GM23338 (cell line): ENCODE results near the gene EIF3F.

Experiments
- CREB1 ChIP-seq: fragments of 250-450 bp; sonication (Bioruptor Pico); IDR thresholded peaks from 2 replicates; pipeline ENCODE4 v1.5.0; 2020; ENCODE audit warnings: low read depth, mild to moderate bottlenecking, moderate library complexity
- EZH2 ChIP-seq: fragments of 200-600 bp; sonication (generic); IDR thresholded peaks from one replicate; pipeline ENCODE4 v1.8.0; 2017; ENCODE audit warnings: antibody characterized with exemption, mild to moderate bottlenecking, low read depth; ENCODE audit not compliant: unreplicated experiment
- EZH2phosphoT487 ChIP-seq: fragments of 200-600 bp; sonication (generic); IDR thresholded peaks from one replicate; pipeline ENCODE4 v1.8.1; 2018; ENCODE audit warnings: antibody characterized with exemption; ENCODE audit not compliant: unreplicated experiment
- POLR2AphosphoS5 ChIP-seq: IDR thresholded peaks from 2 replicates; pipeline ENCODE4 v1.6.1; 2016; ENCODE audit warnings: antibody characterized with exemption, low read depth
- TF ChIP-seq, protein P1 (sequence below), 2 experiments: fragments of 200-600 bp in 1 of 2; sonication (generic) in 1 of 2; conservative IDR thresholded peaks; 2 replicates each; pipeline versions ENCODE4 v1.5.1 to v1.6.1; 2016 to 2017; ENCODE audit warnings: antibody characterized with exemption in 2 of 2, low read depth in 2 of 2, mild to moderate bottlenecking in 2 of 2, moderate library complexity in 1 of 2
- TF ChIP-seq, protein P2 (sequence below): IDR thresholded peaks from one replicate; pipeline ENCODE4 v1.6.1; 2018; ENCODE audit warnings: antibody characterized with exemption; ENCODE audit not compliant: unreplicated experiment

DNA sequence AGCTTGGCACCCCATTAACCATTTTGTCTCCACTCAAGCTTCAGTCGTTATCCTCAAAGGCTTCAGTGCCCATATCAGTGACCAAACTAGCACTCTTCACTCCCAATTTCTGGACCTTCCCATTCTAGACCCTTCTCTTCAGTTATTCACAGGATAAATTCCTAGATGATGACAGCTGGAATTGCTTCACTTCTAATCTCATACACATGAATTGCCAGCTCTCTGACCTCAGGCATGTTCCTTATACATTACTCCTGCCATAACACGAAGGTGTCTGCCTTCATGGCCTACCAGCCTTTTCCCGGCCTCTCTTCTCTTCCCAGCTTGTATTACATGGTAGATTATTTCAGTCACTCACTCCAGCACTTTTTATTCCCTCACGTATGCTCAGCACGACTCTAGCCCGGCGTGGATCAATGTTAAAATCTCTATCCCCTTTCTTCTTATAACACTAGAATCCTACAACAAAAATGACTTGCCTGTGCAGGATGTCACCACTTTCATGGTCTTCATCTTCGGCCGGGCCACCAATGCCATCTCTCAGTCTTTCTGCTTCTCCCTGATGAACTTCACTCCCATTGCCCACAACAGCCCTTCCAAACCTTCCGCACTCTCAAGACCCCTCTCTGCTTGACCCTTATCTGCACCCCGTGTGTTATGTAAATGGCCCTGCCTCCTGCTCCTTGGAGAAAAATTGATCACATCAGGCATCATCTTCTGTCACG, 36.9 kb downstream of the EIF3F start:
- TF ChIP-seq, protein P1, sequence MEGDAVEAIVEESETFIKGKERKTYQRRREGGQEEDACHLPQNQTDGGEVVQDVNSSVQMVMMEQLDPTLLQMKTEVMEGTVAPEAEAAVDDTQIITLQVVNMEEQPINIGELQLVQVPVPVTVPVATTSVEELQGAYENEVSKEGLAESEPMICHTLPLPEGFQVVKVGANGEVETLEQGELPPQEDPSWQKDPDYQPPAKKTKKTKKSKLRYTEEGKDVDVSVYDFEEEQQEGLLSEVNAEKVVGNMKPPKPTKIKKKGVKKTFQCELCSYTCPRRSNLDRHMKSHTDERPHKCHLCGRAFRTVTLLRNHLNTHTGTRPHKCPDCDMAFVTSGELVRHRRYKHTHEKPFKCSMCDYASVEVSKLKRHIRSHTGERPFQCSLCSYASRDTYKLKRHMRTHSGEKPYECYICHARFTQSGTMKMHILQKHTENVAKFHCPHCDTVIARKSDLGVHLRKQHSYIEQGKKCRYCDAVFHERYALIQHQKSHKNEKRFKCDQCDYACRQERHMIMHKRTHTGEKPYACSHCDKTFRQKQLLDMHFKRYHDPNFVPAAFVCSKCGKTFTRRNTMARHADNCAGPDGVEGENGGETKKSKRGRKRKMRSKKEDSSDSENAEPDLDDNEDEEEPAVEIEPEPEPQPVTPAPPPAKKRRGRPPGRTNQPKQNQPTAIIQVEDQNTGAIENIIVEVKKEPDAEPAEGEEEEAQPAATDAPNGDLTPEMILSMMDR (conservative IDR thresholded peaks at IDR 0.05; ENCODE audit: low read depth in 2 of 2), result no peak
- TF ChIP-seq EZH2phosphoT487 (no peak), POLR2AphosphoS5 (no peak), EZH2 (no peak), CREB1 (CRISPR knock-in tag) (no peak)
- TF ChIP-seq, protein P2, sequence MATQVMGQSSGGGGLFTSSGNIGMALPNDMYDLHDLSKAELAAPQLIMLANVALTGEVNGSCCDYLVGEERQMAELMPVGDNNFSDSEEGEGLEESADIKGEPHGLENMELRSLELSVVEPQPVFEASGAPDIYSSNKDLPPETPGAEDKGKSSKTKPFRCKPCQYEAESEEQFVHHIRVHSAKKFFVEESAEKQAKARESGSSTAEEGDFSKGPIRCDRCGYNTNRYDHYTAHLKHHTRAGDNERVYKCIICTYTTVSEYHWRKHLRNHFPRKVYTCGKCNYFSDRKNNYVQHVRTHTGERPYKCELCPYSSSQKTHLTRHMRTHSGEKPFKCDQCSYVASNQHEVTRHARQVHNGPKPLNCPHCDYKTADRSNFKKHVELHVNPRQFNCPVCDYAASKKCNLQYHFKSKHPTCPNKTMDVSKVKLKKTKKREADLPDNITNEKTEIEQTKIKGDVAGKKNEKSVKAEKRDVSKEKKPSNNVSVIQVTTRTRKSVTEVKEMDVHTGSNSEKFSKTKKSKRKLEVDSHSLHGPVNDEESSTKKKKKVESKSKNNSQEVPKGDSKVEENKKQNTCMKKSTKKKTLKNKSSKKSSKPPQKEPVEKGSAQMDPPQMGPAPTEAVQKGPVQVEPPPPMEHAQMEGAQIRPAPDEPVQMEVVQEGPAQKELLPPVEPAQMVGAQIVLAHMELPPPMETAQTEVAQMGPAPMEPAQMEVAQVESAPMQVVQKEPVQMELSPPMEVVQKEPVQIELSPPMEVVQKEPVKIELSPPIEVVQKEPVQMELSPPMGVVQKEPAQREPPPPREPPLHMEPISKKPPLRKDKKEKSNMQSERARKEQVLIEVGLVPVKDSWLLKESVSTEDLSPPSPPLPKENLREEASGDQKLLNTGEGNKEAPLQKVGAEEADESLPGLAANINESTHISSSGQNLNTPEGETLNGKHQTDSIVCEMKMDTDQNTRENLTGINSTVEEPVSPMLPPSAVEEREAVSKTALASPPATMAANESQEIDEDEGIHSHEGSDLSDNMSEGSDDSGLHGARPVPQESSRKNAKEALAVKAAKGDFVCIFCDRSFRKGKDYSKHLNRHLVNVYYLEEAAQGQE, result no peak
